GM12874 (cell line): ENCODE measurements around the gene MRPL46.

Experiments
- TF ChIP-seq, protein P1 (sequence below): IDR thresholded peaks from 2 replicates; pipeline ENCODE4 v1.5.1; 2011; ENCODE audit warnings: low read depth, mild to moderate bottlenecking, control low read depth, low read length, moderate library complexity; ENCODE audit not compliant: insufficient read depth

The MRPL46 gene

DNA sequence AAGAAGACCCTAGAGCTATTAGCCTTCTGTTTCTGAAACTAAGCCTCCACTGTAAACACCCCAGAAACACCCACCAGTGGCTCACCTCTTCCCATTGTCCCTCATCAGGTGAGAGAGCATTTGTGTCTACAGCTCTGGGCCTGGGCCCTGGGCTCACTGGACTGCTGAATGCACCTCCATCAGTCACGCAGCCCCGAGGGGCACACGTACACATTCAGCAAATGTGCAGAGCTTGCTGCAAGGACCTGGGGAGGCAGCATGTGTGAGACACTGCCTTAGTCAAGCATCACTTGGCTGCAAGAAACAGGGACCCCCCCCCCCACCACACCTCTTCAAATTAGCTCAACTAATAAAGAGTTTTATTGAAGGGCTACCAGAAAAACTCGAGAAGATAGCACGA, 29.0 kb downstream of the MRPL46 start:
- TF ChIP-seq, protein P1, sequence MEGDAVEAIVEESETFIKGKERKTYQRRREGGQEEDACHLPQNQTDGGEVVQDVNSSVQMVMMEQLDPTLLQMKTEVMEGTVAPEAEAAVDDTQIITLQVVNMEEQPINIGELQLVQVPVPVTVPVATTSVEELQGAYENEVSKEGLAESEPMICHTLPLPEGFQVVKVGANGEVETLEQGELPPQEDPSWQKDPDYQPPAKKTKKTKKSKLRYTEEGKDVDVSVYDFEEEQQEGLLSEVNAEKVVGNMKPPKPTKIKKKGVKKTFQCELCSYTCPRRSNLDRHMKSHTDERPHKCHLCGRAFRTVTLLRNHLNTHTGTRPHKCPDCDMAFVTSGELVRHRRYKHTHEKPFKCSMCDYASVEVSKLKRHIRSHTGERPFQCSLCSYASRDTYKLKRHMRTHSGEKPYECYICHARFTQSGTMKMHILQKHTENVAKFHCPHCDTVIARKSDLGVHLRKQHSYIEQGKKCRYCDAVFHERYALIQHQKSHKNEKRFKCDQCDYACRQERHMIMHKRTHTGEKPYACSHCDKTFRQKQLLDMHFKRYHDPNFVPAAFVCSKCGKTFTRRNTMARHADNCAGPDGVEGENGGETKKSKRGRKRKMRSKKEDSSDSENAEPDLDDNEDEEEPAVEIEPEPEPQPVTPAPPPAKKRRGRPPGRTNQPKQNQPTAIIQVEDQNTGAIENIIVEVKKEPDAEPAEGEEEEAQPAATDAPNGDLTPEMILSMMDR, result no peak

DNA sequence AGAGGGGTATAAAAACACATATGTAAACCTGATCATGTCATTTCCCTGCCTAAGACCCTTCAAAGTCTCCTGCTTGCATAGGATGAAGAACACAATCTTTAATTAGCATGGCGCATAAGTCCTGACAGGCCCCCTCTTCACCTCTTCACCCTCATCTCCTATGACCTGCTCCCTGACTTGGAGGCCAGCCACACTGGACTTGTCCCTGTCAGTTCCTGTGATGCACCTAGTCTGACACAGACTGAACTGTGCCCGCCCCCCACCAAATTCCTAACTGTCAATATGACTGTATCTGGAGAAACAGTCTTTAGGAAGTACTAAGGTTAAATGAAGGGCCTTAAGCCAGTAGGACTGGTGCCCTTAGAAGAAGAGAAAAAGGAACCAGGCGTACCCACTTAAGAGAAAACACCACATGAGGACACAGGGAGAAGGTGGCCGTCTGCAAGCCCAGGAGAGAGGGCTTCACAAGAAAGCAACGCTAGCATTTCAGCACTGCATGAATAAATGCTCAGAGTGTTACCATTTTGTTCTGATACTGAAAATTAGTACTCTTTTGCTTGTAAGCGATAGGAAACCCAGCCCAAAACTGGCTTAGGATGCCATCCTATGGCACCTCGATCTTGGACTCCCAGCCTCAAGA, 34.0 kb downstream of the MRPL46 start:
- TF ChIP-seq, protein P1, result no peak

DNA sequence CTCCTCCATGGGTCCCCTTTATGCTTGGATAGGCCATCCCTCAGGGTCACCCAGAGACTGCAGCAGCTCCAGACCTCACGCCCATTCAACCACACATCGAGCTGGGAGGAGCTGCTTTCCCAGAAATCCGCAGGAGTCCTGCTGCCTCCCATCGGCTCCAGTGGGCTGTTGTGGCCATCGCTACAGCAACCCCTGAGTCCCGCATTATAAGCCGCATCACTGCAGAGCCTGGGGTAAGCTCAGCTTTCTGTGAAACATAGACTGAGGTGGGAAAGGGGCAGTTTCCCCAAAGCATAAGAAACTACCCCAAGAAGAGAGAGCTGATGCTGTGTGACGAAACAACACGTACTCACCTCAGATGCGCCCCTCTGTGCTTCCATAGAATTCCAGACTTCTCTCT, 35.7 kb downstream of the MRPL46 start:
- TF ChIP-seq, protein P1, result no peak

DNA sequence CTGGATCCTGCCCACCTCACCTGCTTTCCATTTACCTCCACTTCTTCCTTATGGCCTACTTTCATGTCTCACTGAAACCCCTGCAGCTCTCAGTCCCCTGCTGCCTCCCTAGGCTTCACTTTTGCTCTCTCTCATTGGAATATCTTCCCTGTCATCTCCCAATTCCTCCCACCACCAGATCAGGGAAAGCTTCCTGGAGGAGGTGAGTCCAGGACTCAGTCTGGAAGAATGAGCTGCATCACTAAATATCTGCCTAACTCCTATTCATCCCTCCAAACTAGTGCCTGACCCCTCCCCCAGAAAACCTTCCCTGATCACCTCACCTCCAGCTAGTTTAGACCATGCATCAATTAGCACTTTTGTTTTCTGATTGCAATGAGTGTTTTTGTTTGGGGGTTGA, 37.1 kb downstream of the MRPL46 start:
- TF ChIP-seq, protein P1, result no peak

DNA sequence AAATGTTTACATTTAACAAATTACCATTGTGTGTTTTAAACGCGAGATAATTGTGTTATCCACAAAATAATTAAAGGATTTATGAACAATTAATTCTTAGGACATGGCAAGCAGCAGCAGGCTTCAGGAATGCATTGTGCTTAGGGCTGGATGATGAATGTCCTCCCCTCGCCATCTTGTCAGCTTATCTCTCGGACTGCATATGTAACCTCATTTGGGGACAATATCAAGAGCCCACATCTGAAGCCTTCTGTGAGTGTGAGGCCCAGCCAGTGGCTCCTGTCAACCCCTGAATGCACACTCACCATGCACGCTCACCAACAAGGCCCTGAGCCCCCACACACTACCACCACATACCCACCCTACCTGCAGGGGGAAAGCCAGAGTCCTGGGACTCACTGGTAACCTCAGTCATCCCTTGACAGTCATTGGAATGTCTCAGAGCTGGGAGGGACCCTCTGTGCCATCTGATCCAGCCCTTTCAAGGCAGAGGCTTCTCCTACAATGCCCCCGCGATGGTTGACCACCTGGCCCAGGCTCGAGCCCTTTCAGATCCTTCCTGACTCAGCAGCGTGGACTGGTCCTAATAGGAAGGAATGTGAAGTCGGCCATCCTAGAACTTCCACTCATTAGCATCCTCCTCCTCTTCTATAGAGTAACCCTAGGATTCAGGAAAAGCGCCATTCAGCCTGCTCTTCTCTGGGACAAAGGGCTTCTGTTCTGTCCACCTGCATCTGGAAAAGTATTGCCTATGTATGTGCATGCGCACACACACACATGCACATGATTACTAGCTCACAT, 38.2 kb downstream of the MRPL46 start:
- TF ChIP-seq, protein P1, result no peak

DNA sequence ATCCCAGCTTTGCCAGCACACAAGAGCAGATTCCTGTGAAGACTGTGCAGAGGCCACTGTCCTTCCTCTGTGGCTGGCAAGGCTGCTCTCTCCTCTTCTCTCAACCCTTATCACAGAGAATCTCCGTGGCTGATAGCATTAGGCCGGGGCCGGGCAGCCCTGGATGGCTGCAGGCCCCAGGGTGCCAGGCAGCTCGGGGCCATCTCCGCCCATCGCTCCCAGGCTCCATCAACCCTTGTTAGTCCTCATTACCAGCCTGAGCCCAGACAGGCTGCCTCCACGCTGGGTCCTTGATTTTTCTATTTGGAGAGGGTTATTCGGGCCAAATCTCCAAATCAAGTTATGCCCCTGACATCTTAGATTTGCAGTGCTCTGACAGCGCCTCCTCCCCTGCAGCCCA, 39.1 kb downstream of the MRPL46 start:
- TF ChIP-seq, protein P1, result no peak

DNA sequence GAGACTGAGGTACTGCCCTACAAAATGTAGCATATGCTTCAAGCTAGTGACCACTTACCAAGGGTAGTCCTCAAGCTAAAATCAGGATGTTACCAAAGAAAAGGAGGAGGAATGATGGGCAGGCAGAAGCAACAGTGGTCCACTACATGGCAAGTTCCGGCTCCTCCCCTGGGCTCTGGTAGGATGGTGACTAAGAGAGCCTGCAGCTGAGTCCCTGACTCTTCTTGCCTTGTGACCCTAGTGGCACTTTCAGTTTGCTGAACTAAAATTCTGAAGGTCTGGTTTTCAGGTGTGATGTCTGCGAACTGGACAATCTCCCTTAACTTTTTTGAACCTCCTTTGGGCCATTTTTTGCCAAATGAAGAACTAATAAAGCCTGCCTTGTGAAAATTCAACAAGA, 40.9 kb downstream of the MRPL46 start:
- TF ChIP-seq, protein P1, result no peak
